HG03159 (cell line): Measurements from ENCODE around the gene TTLL3.
"Not testable (repeated sequence)": the region's sequence is repeated elsewhere in the genome, so short reads cannot be mapped to it uniquely, and the experiment has no call there.

Experiments used
- ATAC-seq: cut with Tn5 transposase; IDR thresholded peaks from one replicate; pipeline ENCODE4 v1.9.1; 2021; ENCODE audit warnings: mild to moderate bottlenecking, moderate library complexity; ENCODE audit not compliant: unreplicated experiment

The TTLL3 gene, protein sequence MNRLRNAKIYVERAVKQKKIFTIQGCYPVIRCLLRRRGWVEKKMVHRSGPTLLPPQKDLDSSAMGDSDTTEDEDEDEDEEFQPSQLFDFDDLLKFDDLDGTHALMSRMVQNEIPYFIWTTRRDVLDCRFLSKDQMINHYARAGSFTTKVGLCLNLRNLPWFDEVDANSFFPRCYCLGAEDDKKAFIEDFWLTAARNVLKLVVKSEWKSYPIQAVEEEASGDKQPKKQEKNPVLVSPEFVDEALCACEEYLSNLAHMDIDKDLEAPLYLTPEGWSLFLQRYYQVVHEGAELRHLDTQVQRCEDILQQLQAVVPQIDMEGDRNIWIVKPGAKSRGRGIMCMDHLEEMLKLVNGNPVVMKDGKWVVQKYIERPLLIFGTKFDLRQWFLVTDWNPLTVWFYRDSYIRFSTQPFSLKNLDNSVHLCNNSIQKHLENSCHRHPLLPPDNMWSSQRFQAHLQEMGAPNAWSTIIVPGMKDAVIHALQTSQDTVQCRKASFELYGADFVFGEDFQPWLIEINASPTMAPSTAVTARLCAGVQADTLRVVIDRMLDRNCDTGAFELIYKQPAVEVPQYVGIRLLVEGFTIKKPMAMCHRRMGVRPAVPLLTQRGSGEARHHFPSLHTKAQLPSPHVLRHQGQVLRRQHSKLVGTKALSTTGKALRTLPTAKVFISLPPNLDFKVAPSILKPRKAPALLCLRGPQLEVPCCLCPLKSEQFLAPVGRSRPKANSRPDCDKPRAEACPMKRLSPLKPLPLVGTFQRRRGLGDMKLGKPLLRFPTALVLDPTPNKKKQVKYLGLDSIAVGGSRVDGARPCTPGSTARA

DNA sequence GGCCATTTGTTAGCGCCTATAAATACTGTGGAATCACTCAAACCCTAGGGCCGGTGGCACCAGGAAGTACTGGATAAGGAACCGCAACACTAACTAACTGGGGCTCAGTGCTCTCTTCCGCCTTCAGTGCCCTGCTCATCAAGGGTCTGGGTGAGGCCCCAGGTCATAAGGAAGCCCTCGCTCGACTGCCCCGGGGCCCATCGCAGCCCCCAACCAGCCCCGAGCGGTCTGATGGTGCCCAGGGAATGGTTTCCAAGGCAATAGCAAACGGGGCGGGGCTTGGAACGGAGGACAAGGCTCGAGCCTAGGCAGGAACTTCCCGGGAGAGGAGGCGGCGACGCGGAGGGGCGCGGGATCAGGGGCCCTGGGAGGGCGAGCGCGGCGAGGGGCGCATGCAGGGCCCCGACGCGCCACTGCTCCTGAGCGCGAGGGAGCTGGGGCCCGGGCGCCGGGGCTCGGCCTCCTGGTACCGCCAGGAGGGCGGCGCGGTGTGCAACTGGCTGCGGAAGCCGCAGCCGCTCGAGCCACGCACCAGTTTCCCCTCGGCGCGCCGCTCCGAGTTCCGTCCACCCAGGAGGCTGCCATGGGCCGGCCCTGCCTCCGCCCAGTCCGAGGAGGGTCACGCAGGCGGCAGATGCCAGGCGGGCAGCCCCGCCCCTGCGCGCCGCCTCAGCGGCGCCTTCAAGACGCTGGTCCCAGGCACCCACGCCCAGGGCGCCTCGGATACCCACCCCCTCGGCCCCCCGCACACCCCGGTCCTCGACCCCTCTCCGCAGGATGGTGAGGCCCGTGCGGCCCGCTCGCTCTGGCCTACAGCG is at the start of gene TTLL3:
Gene TTLL3 (plus strand): TSS at position 648 of the 818 bp plus-strand sequence. CDS start 400 bp downstream, outside the sequence.
- peak; percentile 42 for ATAC-seq

DNA sequence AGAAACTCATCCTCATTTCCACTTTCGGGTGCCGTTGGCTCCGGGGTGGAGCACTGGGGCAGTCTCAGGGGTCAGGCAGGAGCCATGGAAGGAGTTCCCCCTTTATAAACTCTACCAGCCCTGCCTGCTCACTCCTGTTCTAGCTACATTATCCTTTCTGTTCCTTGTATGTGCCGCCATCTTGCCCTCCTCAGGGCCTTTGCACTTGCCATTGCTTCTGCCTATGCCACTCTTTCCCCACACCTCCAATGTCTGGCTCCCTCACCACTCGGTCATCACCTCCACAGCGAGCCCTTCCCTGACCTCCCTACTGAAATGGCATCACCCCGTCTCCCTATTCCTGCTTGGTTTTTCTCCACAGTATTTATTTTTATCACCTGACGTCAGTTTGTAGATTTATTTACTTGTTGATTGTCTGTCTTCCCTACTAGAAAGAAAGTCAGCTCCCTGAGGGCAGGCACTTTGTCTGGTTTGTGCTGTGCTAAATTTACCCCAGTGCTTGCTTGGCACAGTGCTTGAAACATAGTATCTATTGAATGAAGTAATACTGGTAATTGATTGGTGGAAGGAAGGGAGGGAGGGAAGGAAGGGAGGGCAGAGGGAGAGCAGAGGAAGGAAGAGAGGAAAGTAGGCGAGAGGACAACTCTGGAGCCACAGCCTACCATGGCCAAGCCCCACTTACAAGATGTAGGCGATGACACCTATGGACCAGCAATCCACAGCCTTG is 49.1 kb upstream of the TTLL3 start:
- ATAC-seq: no peak

DNA sequence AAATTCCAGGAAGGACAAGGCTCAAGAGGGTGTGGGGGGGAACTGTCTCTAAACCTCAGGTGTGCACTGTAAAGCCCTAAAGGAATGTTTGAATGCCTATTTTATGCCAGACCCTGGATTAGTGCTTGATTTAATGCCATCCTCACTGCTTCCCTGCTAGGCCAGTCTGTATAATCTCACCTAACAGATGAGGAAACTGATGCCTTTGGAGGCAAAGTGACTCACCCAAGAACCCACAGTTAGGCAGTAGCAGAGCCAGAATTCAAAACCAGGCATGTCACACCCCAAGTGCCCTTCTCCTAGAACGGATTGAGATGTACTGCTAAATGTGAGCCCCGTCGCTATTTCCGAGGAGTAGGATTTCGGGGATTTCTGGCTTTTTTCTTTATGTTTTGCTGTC is 48.1 kb upstream of the TTLL3 start:
- no peak for ATAC-seq

DNA sequence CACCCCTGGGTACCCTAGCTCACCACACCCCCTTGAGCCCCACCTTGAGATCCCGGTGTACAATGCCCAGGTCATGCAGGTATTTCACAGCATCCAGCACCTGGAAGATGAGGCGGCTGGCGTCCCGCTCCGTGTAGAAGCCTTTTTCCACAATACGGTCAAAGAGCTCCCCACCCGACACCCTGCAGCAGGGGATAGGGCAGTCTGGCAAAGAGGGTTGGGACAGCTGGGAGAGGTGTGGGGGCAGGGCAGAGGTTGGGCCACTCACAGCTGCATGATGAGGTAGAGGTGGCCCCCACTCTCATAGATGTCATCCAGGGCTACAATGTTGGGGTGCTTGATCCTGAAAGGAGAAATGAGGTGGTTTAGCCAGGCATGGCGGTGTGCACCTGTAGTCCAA is 47.2 kb upstream of the TTLL3 start:
- ATAC-seq: no peak

DNA sequence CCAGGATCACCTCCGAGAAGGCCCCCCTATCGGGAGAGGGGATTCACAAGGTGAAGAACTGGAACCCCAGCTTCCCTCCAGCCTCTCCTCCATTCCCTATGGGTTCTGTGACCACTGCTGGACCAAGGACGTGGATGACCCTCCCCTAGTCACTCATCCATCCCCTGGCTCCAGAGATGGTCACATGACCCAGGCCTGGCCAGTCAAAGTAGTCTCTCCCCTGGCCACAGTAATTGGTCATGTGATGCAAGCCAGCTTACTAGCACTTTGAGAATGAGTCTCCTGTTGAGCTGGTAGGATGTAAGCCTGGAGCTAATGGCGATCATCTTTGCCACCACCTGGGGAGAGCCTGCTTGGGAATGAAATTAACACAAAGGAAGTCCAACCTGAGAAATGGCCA is 44.2 kb upstream of the TTLL3 start:
- ATAC-seq: no peak

DNA sequence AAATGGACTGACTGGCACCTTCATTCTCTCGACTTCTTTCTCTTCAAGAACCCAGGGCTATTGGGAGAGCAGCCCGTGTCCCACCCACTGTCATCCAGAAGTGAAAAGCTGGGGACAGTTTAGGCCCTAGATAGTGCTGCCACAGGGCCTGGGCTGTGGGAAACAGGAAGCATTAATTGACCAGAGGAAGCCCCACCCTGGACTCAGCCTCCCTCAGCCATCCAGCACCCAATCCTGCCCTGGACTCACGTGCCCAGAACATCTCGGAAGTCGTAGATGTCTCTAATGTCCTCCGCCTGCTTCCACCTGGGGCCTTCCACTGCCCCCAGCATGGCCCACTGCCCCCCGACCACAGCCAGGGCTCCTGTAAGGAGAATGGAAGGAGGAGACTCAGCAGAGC is 42.6 kb upstream of the TTLL3 start:
- no peak for ATAC-seq

DNA sequence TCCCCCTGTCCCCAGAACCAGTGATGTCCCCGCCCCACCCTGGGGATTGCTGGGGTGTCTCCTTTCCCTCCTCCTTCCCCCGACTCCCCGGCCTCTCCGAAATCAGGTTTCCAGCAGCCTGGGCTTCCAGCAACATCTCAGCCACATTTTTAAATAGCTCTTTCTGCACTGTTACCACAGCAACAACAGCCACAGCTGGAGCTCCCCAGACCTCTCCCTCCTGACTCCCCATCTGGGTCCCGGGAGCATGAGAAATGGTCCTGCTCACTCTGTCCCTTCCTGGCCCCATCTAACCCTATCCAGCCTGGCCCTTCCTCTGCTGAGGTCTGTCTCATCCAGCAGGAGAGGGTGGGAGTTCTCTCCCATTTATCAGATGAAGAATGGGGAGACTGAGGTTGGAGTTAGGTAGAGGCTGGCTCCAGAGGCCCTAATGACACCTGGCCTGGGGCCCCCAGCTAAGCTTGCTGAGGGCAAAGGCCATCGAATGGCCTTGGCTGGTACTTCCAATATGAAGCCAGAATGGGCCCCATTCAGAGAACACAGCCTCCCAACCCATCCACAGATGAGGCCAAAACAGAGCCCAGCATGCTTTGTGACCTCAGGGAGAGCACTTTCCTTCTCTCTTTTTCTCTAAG is 41.8 kb upstream of the TTLL3 start:
- no peak for ATAC-seq

DNA sequence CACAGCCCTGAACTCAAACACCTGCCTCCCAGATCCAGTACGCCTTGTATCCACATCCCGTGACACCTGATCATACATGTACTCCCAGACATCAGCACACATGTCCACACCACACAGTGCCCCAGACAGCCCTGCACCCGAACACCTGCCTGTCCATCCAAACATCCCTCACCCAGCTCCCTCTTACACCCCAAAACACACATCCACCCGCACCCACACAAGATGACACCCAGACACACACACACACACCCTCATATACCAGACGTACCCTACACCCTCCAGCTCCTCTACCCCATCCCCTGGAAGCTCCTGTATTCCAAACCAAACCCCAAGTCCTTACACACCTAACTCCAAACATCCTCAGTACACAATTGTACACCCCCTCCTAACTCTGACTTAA is 41.0 kb upstream of the TTLL3 start:
- no peak for ATAC-seq

DNA sequence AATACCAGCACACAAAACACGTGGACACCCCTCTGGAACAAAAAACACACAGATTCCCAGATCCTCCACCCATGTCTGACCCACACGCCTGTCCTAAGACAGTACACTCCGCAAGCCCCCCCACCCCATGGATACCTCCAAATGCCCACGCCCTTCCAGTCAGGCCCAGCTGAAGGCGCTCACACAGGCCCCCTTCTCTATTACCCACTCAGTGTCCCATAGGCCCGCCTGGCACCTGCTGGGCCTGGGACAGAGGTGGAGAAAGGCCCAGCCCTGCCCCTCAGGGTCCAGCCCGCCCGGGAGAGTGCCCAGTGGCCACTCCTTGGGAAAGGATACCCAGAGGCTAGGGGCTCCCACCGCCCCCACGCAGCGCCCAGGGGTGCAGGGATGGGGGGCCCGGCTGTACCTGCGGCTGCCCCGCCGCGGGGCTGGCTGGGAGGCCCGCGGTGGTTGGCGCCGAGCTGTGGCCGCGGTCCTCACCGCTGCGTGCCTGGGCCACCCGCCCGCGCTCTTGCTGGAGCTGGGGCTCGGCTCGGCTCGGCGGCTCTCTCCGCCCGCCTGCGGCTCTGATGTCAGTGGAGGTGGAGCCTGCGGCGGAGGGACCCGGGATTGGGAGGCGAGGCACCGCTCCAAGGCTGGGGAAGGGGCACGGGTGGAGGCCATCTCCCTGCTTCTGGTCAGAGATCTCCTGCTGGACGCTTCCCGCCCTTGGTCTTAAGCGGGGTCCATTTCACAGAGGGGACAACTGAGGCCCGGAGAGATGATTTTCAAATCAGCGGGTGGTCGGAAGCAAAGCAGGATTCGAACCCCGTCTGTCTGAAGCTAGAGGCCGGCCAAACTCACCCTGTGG is 40.4 kb upstream of the TTLL3 start, which contains the start of gene CAMK1:
Gene CAMK1 (minus strand): TSS at position 522 of the 850 bp plus-strand sequence. CDS start 2,198 bp downstream, outside the sequence.
- no peak for ATAC-seq

DNA sequence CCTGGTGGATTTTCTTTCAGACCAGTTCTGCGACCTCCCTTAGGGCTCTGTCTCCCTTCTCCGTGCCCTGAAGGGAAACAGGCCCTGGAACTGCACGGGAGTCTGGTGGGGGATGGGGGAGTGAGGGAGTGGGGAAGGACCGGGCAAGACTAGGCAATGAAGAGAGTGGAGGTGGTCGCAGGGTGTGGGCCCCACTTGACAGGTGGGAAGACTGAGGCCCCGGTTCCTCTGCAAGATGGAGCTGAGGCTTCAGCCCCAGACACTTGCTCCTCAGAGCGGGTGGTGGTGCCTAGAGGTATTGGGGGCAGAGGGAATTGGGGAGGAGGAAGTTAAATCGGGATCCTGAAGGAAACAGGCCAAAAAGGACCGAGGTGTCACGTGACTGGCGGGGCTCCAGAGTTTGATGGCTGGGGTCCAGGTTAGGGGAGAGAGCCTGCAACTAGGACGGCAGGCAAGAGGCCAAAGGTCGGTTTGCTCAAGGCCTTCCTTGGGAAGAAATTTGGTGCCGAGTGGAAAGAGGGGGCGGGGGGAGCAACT is 39.7 kb upstream of the TTLL3 start:
- ATAC-seq: no peak

DNA sequence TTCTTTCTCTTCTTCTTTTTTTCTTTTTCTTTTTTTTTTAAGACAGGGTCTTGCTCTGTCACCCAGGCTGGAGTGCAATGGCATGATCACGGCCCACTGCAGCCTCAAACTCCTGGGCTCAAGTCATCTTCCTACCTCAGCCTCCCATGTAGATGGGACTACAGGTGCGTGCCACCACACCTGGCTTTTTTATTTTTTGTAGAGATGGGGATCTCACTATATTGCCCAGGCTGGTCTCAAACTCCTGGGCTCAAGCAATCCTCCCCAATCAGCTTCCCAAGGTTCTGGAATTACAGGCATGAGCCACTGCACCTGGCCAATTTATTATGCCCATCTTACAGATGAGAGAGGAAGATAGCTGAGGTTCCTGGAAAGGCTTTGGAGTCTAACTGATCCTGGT is 39.1 kb upstream of the TTLL3 start:
- not testable (repeated sequence) for ATAC-seq

DNA sequence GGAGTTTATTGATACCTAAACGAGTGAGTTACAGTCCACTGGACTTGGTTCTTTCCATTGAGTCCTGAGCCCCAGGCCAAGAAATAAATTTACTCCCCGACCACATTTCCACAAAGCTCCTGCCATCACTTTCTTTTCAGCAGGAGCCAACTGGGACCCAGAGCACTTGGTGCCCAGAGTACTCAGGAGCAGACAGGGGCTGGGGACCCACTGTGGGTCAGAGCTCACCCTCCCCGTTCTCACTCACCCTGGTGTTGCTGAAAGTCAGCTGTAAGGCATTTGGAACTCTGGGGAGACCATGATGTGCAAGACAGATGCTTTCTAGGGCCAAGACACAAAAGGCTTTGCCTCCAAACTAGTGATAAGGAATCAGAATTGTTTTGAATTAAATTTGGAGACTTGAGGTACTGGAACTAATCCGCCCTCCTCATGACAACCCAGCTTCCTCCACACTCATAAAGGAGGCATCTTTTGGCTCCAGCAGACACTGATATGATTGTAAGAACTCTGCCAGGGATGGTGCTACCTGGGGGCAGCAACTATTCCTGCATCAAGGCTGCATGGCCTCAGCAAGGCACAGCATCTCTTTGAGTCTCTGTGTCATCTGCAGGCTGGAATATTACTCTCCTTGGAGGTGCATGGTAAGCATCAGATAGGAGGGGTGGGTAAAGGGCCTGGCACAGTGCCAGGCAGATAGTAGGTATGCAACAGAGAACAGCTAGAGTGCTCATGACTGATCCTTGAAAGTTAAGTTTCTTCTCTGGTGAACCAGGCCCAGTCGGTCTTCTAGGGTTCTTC is 33.0 kb upstream of the TTLL3 start:
- no peak for ATAC-seq

DNA sequence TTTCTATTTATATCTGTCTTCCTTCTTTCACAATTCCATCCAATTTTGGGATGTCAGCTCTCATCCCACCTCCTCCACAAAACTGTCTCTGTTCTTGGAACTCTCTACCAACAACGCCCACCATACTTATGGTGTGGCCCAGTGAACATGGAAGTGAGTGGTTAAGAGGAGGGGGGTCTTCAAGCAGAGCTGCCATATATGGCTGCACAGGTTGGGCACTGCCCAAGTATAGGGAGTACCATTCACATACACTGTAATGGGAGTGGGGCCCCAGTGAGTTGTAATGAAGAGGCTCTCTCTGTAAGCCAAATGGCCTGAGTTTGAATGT is 32.4 kb upstream of the TTLL3 start:
- ATAC-seq: no peak

DNA sequence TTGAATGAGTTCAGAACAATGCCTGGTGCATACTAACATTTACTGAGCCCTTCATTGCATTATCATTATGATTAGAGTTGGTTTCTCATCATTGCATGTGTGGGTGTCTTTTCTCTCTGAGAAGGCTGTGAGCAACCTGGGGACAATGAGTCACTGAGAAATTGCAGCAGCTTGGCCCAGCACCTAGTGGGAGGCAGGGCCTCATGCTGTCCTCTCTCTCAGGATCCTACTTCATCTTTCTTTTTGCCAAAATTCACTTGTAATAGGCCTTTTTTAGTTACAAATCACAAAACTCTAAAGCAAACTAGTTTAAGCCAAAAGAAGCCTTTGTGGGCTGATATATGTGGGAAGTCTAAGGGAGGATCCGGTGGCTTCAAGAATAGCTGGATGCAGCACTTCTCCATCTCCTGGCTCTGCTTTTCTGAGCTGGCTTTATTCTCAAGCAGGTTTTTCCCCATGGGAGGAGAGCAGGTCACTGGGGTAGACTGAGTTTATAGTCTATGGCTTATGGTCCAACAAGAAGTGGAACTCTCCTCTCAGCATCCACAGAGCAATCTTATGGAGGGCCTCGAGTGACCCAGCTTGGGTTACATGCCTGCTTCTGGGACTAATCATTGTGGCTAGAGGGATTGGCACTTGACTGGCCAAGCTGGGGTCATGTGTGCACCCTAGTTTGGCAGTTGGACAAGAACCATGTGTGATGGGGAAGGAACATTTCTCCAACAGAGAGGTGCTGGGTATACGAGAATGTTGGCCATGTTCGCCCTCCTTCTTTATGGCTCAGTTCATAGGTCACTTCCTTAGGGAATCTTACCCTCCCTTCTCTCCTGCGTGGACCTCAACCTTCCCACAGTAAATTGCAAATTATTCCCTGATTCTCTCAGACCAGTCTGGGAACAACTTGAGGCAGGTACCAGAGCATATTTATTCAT is 31.7 kb upstream of the TTLL3 start:
- no peak for ATAC-seq

DNA sequence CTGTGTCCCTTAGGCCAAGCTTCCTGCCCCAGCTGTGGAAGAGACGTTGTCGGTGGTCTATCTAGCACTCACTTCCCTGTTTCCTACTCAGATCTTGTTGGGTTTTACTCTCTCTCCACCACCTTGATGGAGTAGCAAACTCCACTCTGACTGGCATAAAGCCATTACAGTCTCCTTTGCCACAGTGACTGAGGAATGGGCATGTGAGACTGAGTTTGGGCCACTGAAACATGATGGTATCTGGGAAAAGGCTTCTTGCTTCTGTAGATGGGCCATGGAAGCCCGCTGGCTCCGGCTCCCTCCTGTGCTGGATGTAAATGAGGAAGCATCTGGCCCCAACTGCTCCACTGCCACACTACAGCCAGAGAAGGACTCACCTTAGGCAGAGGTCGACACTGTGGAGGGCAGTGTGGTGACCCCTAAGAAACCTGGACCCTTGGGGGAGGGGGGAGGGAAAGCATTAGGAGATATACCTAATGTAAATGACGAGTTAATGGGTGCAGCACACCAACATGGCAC is 30.9 kb upstream of the TTLL3 start:
- ATAC-seq: no peak

DNA sequence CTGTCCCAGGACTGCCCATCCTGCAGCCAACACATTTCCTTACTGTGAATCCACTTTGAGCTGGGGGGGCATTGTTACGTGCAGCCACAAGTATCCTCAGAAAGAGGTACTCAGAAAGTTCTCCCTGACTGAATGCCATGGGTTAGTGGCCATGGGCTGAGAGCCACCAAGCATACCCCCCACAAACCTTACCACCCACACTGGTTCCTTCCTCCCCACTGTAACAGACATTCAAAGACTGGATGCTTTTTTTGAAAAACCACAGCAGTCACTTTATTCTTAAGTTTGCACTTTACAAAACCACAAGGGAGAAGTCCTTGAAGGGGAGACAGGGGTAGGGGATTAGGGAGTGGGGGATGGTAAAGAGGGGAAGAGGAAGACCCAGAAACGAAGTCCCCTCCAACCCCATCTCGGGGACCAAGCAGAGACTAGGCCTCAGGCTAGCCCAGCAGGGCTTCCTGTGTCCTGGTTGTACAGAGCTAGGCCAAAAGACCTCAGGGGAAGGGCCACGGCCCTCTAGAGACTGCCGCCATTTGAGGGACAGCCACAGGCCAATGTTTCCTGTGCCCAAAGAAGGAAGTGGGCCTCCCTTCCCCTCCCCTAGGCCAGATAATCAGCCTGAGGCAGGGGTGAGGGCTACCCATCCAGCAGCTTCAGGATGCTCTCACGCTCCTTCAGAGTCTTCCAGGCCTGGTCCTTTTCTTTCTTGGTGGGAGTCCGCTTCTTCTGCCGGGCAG is 30.2 kb upstream of the TTLL3 start:
- peak; percentile 63 for ATAC-seq
